ENCODE measurements around the gene AFTPH.
A peak's percentile ranks its signal among the peaks of the same experiment; 100 is the strongest.

The AFTPH gene

GRCh38 chr2:64523666-64524603, at the start of gene AFTPH:
TSS of gene AFTPH (plus strand) at chr2:64524328. CDS start at chr2:64551475, 27,147 bp downstream.
- peak; percentile 98 for DNase-seq (ENCODE audit: low read depth)

GRCh38 chr2:64474636-64475035, 49.5 kb upstream of the AFTPH start:
- DNase-seq (ENCODE audit: low read depth): no peak

GRCh38 chr2:64477037-64477436, 47.1 kb upstream of the AFTPH start:
- no peak for DNase-seq (ENCODE audit: low read depth)

GRCh38 chr2:64477979-64478378, 46.1 kb upstream of the AFTPH start:
- no peak for DNase-seq (ENCODE audit: low read depth)

GRCh38 chr2:64478502-64479230, 45.5 kb upstream of the AFTPH start:
- no peak for DNase-seq (ENCODE audit: low read depth)

- no peak for DNase-seq (ENCODE audit: low read depth)
Measured at GRCh38 chr2:64479259-64480117, 44.6 kb upstream of the AFTPH start.

GRCh38 chr2:64481665-64482064, 42.5 kb upstream of the AFTPH start:
- DNase-seq (ENCODE audit: low read depth): no peak

- DNase-seq (ENCODE audit: low read depth): no peak
Measured at GRCh38 chr2:64482243-64482642, 41.9 kb upstream of the AFTPH start.

GRCh38 chr2:64482765-64483504, 41.2 kb upstream of the AFTPH start:
- DNase-seq (ENCODE audit: low read depth): peak; percentile 12

- no peak for DNase-seq (ENCODE audit: low read depth)
Measured at GRCh38 chr2:64485331-64485730, 38.8 kb upstream of the AFTPH start.

GRCh38 chr2:64485961-64486360, 38.2 kb upstream of the AFTPH start:
- DNase-seq (ENCODE audit: low read depth): no peak

GRCh38 chr2:64487256-64488049, 36.7 kb upstream of the AFTPH start:
- DNase-seq (ENCODE audit: low read depth): no peak

GRCh38 chr2:64488050-64488974, 35.8 kb upstream of the AFTPH start:
- DNase-seq (ENCODE audit: low read depth): peak; percentile 32

GRCh38 chr2:64489081-64489751, 34.9 kb upstream of the AFTPH start:
- DNase-seq (ENCODE audit: low read depth): no peak

- DNase-seq (ENCODE audit: low read depth): peak; percentile 57
Measured at GRCh38 chr2:64491426-64491825, 32.7 kb upstream of the AFTPH start.

GRCh38 chr2:64492272-64492671, 31.9 kb upstream of the AFTPH start:
- DNase-seq (ENCODE audit: low read depth): no peak

GRCh38 chr2:64492821-64493220, 31.3 kb upstream of the AFTPH start:
- no peak for DNase-seq (ENCODE audit: low read depth)

GRCh38 chr2:64493788-64494187, 30.3 kb upstream of the AFTPH start:
- no peak for DNase-seq (ENCODE audit: low read depth)

- DNase-seq (ENCODE audit: low read depth): no peak
Measured at GRCh38 chr2:64498438-64498837, 25.7 kb upstream of the AFTPH start.
